GM19025 (cell line): Measurements from ENCODE around the gene NOL4L.
"Not testable (repeated sequence)": the region's sequence is repeated elsewhere in the genome, so short reads cannot be mapped to it uniquely, and the experiment has no call there.

ENCODE experiments used
- ATAC-seq: cut with Tn5 transposase; IDR thresholded peaks from one replicate; pipeline ENCODE4 v1.9.1; 2021; ENCODE audit warnings: mild to moderate bottlenecking, low read depth, moderate library complexity; ENCODE audit not compliant: unreplicated experiment

Gene NOL4L

DNA sequence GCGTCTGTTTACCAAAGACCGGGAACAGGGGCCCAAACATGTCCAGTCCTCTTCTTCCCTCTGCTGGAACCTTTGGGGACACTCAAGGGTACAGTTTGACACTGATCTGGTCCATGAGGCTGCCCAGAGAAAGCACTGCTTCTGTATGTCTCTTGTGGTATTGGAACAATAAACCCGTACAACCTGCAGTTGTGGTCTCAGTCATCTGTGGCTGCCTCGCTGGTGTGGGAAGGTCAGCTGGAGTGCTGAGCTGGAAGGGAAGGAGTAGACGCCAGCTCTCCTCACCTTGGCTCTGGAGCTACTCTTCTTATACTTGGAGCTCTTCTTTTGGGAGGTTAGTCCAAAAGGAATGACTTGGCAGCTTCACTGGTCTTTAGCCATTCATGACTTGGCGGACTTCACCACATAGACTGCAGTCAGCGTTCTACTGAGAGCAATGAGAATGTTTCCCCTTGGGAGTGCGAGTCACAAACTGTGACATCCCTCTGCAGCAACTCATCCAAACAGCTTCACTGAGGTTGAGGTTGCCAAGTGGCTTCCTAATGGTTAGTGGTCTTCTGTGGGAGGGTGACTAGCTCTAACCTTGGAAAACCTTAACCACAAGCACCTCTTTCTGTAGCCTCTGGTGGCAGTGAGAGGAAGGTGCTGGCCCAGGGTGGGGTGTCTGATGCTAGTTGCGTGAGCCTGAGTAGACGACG, 145.9 kb downstream of the NOL4L start:
- no peak for ATAC-seq

DNA sequence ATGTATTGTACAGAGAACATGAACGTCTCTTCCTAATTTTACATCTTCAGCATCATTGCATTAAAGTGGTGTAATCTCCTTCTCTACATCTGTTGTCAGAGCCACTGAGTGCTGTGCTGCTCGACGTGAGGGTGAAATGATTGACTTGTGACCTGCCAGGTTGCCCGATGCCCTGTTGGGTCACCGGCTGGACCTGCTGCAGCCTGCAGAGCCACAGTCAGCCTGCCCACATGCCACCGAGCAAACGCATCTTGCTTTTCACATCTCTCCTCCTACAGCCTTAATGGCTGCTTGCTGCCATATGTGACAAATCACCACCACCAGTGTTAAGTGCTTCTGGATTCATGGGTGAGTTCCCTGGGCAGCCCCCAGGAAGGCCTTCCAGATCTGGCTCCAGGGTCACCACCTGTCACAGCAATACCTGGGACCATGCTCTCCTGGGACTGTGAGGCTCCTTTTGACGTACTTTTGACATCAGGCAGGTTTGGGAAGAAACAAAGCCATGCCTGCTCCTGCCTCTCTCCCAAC, 146.7 kb downstream of the NOL4L start:
- no peak for ATAC-seq

DNA sequence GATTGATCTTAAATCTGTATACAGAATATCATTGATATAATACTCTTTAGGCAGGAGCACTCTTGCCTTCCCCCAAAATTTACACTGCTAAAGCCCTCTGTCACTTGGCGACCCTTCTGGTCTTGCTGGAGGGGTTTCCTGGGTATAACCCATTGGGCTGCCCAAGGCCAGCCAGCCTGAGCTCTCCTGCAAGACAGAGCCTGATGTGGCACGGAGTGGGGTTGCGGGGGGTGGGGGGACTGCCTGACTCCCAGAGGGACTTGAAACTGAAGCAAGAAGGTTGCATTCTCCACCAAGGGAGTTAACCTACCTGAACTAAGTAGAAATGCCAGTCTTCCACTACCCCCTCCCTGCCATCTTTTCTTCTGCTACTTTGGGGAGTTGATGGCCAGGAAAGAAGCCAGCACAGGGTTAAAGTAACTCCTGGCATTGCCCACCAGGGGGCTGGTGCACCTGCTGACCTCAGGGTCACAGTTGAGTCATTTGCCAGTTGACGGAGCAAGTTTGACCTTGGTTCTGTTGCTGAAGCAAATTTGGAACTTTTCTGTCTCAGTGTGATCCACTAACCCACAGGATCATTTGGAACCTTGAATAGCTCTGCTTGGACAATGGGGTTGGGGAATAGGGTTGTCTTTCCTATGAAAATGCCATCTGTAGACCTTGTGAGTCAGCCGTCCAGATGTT, 147.6 kb downstream of the NOL4L start:
- ATAC-seq: no peak

DNA sequence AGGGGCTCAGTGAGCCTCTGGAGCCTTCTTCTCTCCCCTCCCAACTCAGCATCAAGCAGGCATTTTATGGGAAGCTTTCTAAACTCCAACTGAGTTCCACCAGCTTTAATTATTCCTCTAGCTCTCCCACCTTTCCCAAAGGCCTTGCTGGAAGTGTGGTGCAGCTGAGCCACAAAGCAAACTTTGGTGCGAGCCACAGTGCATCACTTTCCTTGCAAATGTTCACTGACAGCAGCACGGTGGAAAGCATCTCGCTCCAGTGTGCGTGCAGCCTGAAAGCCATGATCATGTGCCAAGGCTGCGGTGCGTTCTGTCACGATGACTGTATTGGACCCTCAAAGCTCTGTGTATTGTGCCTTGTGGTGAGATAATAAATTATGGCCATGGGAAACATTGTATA, 148.2 kb downstream of the NOL4L start:
- ATAC-seq: no peak

DNA sequence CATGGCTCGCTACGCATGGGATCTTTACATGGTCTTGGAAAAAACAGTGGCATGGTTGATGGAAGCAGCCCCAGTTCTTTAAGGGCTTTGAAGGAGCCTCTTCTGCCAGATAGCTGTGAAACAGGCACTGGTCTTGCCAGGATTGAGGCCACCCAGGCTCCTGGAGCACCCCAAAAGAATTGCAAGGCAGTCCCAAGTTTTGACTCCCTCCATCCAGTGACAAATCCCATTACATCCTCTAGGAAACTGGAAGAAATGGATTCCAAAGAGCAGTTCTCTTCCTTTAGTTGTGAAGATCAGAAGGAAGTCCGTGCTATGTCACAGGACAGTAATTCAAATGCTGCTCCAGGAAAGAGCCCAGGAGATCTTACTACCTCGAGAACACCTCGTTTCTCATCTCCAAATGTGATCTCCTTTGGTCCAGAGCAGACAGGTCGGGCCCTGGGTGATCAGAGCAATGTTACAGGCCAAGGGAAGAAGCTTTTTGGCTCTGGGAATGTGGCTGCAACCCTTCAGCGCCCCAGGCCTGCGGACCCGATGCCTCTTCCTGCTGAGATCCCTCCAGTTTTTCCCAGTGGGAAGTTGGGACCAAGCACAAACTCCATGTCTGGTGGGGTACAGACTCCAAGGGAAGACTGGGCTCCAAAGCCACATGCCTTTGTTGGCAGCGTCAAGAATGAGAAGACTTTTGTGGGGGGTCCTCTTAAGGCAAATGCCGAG, 148.8 kb downstream of the NOL4L start:
- ATAC-seq: no peak

DNA sequence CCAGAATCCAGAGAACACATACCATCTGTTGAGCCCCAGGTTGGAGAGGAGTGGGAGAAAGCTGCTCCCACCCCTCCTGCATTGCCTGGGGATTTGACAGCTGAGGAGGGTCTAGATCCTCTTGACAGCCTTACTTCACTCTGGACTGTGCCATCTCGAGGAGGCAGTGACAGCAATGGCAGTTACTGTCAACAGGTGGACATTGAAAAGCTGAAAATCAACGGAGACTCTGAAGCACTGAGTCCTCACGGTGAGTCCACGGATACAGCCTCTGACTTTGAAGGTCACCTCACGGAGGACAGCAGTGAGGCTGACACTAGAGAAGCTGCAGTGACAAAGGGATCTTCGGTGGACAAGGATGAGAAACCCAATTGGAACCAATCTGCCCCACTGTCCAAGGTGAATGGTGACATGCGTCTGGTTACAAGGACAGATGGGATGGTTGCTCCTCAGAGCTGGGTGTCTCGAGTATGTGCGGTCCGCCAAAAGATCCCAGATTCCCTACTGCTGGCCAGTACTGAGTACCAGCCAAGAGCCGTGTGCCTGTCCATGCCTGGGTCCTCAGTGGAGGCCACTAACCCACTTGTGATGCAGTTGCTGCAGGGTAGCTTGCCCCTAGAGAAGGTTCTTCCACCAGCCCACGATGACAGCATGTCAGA, 149.6 kb downstream of the NOL4L start:
- no peak for ATAC-seq

DNA sequence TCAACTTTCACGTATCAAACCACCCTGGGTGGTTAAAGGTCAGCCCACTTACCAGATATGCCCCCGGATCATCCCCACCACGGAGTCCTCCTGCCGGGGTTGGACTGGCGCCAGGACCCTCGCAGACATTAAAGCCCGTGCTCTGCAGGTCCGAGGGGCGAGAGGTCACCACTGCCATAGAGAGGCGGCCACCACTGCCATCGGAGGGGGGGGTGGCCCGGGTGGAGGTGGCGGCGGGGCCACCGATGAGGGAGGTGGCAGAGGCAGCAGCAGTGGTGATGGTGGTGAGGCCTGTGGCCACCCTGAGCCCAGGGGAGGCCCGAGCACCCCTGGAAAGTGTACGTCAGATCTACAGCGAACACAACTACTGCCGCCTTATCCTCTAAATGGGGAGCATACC, 150.7 kb downstream of the NOL4L start:
- ATAC-seq: no peak

DNA sequence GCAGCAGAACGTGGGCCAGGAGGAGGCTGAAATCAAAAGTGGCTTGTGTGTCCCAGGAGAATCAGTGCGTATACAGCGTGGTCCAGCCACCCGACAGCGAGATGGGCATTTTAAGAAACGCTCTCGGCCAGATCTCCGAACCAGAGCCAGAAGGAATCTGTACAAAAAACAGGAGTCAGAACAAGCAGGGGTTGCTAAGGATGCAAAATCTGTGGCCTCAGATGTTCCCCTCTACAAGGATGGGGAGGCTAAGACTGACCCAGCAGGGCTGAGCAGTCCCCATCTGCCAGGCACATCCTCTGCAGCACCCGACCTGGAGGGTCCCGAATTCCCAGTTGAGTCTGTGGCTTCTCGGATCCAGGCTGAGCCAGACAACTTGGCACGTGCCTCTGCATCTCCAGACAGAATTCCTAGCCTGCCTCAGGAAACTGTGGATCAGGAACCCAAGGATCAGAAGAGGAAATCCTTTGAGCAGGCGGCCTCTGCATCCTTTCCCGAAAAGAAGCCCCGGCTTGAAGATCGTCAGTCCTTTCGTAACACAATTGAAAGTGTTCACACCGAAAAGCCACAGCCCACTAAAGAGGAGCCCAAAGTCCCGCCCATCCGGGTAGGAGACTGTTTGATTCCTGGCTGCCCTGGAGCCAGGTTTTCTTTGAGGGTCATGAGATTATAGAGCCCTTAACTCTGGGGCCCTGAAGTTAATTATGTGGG, 151.7 kb downstream of the NOL4L start:
- no peak for ATAC-seq

DNA sequence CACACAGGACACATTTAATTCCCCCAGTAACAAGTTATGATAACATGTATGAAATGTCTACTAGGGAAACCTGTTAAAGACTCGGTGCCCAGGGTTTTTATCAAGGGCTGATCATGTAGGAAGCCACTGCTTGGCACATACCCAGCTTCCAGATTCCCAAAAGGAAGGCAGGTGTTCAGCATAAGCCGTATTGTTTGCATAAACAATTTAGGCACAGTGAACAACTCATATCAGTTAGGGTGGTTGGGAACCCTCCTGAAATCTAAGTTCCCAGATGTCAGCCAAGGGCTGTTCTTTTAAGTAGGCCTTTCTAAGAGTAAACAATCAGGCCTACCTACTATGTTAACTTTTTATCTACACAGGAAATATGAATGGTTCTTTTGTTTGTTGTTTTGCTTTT, 152.9 kb downstream of the NOL4L start:
- ATAC-seq: no peak

DNA sequence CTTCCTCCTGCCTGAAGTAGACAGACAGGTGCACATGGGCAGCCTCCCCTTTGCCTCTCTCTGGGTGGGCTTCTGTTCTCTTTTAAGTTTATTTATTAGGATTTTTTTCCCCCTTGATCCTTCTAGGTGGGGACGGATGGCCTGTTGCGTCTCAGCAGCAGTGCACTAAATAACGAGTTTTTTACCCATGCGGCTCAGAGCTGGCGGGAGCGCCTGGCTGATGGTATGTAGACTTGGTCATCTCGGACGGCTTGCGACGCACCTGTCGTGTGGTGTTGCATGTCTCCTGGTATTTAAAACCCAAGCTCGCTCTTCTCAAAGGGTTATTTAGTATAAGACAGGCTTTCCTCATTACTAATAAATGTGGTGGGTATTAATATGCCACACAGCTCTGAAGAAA, 153.7 kb downstream of the NOL4L start:
- no peak for ATAC-seq

DNA sequence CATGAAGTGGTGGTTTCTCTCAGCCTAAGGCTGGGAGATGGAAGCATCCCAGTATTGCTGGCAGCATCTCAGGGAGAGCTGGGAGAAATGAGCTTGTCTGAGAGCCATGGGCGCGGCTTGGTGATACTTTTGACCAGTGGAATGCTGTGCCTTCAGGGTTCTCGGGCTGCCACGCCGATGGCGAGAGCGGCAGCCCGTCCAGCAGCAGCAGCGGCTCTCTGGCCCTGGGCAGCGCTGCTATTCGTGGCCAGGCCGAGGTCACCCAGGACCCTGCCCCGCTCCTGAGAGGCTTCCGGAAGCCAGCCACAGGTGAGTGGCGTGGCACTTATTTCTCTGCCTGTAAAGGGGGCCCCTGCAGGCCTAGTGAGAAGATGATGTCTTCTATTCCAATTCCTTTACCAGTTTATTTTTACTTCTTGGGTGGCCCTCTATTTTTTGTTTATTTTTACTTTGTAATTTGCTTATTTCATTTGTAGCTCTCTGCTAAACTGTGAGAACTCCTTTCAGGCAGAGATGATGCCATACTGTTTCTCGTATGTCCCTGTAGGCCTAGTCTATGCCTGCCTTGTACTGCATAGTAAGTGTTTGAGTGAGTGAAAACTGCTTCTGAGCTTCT, 155.3 kb downstream of the NOL4L start:
- ATAC-seq: no peak

DNA sequence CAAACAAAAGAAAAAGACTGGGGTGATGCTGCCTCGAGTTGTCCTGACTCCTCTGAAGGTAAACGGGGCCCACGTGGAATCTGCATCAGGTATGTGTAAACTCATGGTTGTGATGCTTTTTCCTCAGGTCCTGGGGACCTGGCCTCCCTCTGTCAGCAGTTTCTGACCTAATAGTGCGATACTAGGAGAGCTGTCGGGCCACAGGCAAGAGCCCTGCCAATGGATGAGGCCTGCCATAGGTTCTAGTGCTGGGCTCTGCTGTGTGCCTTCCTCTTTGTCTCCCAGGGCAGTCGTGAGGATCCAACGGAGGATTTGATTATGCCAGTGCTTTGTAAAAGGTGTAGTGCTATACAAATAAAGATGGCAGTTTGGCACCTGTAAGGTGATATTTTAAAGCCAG, 155.8 kb downstream of the NOL4L start:
- no peak for ATAC-seq

DNA sequence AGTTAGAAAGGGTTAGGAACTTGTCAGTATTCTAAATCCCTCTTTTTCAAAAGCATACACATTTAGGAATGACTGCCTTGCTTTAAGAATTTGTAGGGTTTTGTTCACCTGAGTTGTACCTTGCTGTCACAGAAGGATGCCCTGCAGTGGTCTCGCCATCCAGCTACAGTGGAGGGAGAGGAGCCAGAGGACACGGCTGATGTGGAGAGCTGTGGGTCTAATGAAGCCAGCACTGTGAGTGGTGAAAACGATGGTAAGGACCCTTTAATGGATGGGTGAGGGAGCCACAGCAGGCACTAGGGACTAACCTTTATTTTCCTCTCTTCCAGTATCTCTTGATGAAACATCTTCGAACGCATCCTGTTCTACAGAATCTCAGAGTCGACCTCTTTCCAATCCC, 157.1 kb downstream of the NOL4L start:
- ATAC-seq: no peak

DNA sequence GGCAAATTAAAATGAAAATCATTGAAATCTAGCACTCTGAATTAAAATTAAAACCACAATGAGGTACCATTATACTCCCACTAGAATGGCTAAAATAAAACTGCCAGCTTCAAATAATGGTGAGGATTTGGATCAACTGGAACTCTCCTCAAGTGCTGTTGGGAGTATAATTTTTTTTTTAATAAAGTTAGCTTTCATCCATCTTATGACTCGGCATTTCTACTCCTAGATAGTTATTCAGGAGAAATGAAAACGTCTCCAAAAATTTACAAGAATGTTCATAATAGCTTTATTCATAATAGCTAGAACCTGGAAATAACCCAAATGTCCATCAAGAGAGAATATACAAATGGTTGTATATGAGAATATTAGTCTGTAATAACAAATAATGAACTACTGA, 163.8 kb downstream of the NOL4L start:
- no peak for ATAC-seq

DNA sequence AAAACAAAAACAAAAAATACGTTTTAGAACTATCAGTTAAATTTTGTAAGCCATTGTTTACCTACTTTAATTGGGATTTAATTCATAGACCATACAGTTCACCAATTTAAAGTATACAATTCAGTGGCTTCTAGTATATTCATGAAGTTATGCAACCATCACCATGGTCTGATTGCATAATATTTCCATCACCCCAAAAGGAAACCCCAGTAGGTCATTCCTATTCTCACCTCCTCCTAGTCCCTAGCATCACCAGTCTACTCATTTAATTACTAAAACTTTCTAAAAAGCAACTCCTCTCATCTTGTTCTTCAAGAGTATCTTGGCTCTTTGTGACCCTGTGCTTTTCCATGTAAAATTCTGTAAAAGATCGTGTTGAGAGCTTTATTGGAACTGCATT, 166.8 kb downstream of the NOL4L start:
- no peak for ATAC-seq

DNA sequence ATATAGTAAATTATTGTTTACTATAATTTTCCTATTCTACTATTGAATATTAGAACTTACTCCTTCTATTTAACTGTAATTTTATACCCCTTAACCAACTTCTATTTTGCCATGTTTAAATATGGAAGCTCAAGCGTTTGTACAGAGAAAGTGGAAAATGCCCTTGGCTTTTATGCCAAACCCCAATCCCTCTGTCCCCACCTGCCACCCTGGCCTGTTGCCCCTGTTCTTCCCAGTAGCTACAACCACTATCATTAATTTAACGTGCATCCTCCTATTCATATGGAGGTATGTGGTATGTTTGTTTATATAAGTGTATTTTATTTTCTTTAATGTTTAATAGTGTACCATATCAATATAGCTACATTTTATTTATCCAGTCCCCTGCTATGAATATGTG, 168.9 kb downstream of the NOL4L start:
- no peak for ATAC-seq

DNA sequence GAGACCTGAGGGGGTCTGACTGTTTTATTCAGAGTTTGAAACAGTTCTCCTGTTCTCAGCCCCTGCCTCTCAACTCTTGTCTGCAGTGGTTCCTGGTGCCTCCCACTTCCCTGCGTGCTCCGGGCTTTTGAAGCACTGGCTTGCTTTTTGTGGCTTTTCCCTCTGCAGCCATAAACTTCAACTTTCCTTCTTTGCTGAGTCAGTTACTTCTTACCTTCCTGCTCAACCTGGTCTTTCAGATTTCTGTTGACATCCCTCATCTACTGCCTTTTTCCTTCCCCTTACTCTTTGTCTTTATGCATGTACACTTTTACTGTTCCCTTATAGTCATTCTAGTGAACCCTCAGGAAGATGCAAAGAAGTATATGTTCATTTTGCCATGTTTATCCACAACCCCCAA, 169.6 kb downstream of the NOL4L start:
- no peak for ATAC-seq

DNA sequence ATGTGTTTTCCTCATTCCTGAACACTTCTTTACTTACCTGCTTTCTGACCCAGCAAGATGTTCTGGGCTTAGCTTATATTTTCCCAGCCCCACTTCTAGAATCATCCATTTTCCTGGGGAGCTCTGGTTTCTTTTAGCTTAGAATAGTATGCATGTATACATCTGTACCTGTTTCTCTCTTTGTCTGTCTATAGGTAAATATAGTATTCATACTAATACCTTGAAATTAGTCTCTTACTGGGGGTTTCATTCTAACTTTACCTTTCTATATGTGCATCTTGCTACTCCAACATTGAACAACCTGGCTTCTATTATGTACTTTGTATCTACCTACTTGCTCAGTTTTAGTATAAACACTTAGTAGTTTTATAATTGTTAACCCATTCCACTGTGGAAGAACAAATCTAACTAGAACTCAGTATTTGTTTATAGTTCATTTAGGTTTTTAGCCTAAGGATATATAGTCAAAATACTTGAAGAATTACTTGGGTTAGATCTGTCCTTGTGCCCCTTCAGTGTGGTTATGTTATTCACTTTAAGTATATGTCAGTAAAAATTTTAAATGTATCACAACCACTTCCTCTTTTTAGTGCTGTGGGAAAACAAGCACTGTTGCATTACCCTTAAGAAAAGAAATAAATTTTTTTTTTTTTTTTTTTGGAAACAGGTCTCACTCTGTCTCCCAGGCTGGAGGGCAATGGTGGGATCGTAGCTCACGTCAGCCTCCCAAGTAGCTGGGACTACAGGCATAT, 173.0 kb downstream of the NOL4L start:
- no peak for ATAC-seq

DNA sequence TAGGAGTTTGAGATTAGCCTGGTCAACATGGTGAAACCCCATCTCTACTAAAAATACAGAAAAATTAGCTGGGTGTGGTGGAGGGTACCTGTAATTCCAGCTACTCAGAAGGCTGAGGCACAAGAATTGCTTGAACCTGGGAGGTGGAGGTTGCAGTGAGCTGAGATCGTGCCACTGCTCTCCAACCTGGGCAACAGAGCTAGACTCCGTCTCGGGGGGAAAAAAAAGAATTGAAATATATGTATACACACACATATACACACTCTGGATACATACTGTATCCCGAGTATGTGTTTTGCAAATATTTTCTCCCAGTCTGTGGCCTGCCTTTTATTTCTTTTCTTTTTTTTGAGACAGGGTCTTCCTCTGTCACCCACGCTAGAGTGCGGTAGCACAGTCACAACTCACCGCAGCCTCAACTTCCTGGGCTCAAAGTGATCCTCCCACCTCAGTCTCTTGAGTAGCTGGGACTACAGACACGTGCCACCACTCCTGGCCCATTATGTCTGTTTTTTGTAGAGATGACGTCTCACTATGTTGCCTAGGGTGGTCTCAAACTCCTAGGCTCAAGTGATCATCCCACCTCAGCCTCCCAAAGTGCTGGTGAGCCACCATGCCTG, 177.9 kb downstream of the NOL4L start:
- not testable (repeated sequence) for ATAC-seq
